IPS-20b (cell line): ENCODE measurements around the gene CDKN2D.
A peak's percentile ranks its signal among the peaks of the same experiment; 100 is the strongest.
"Not testable (repeated sequence)": the region's sequence is repeated elsewhere in the genome, so short reads cannot be mapped to it uniquely, and the experiment has no call there.

Experiments
- H3K27ac ChIP-seq: one replicate; pipeline ENCODE4 v1.5.1; 2013; ENCODE audit warnings: low read length
- H3K27me3 ChIP-seq: 2 replicates; pipeline ENCODE4 v1.6.1; 2013; ENCODE audit warnings: mild to moderate bottlenecking, low read length, inconsistent platforms; ENCODE audit not compliant: insufficient read depth
- H3K36me3 ChIP-seq: 2 replicates; pipeline ENCODE4 v1.6.1; 2013; ENCODE audit warnings: low read depth, mild to moderate bottlenecking, inconsistent platforms, low read length, moderate library complexity; ENCODE audit not compliant: insufficient read depth
- H3K4me1 ChIP-seq: 2 replicates; pipeline ENCODE4 v1.6.1; 2013; ENCODE audit warnings: mild to moderate bottlenecking, control low read depth, inconsistent platforms, low read length, moderate library complexity; ENCODE audit not compliant: insufficient read depth
- H3K4me3 ChIP-seq: 2 replicates; pipeline ENCODE4 v1.5.1; 2013; ENCODE audit warnings: mild to moderate bottlenecking, low read length, inconsistent platforms
- H3K9ac ChIP-seq: 2 replicates; pipeline ENCODE4 v1.6.1; 2013; ENCODE audit warnings: low read depth, mild to moderate bottlenecking, inconsistent platforms, low read length, moderate library complexity
- H3K9me3 ChIP-seq: 2 replicates; pipeline ENCODE4 v1.6.1; 2013; ENCODE audit warnings: mild to moderate bottlenecking, low read depth, low read length, inconsistent platforms; ENCODE audit not compliant: insufficient read depth

Gene CDKN2D

DNA sequence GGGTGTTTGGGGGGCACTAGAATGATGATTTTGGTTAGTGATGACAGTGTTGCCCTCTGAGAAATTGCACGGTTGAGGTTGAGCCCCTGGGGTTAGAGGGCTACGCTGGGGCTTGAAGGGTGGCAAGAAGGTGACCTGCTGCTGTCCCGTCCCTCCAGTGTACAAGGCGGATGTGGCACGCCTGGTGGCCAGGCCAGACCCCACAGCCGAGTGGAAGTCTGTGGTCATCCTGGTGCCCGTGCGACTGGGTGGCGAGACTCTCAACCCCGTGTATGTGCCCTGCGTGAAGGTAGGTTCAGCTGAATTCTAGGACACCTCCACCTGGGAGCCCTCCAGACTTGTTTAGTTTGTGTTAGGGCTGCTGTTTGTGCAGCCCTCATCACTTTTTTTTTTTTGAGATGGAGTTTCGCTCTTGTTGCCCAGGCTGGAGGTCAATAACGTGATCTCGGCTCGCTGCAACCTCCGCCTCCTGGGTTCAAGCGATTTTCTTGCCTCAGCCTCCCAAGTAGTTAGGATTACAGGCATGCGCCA, 20.0 kb downstream of the CDKN2D start:
- Histone ChIP-seq H3K4me3 (no peak overlapping the region), H3K27ac (no peak overlapping the region), H3K36me3 (peaks cover 53% of the 10 kb centered on the region), H3K4me1 (no peaks in the 10 kb centered on the region), H3K9me3 (no peaks in the 10 kb centered on the region), H3K27me3 (no peaks in the 10 kb centered on the region), H3K9ac (no peak overlapping the region)

DNA sequence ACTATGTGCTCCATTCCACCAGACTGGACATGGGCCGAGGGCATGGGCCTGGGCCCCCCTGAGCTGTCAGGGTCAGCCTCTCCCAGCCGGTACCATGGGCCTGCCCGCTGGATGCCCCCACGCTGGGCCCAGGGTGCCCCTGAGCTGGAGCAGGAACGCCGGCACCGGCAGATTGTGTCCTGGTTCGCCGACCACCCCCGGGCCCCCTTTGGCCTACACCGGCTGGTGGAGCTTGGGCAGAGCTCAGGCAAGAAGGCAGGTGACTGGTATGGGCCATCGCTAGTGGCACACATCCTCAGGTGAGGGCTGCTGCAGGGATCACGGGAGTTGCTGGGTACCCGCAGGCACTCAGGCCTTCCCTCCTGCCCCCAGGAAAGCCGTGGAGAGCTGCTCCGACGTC, 22.0 kb downstream of the CDKN2D start:
- no peaks in the 10 kb centered on the region for H3K4me1 ChIP-seq
- H3K36me3 ChIP-seq = peaks cover 33% of the 10 kb centered on the region
- H3K27ac ChIP-seq = no peak overlapping the region
- H3K9me3 ChIP-seq = no peaks in the 10 kb centered on the region
- no peak overlapping the region for H3K4me3 ChIP-seq
- H3K9ac ChIP-seq = no peak overlapping the region
- H3K27me3 ChIP-seq = no peaks in the 10 kb centered on the region

DNA sequence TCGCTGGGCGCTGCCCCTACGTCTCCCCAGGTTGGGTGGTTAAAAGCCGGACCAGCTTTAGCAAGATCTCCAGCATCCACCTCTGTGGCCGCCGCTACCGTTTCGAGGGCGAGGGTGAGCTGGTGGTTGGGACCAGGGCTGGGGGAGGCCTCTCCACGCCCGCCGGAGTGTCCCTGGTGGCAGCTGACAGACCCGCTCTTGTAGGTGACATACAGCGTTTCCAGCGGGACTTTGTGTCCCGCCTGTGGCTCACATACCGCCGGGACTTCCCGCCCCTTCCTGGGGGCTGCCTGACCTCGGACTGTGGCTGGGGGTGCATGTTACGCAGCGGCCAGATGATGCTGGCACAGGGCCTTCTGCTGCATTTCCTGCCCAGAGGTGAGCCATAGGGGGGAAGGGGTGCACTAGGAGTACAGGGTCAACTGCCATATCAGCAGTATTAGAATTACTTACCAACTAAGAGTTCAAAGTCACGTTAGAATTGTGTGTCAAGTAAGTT, 24.0 kb downstream of the CDKN2D start:
- Histone ChIP-seq H3K9me3 (no peaks in the 10 kb centered on the region), H3K9ac (no peak overlapping the region; the same call in 1 of the 2 replicates), H3K4me3 (peak overlapping the region; percentile 89), H3K27ac (no peak overlapping the region), H3K36me3 (peaks cover 19% of the 10 kb centered on the region; the same call in 1 of the 2 replicates), H3K4me1 (no peaks in the 10 kb centered on the region), H3K27me3 (no peaks in the 10 kb centered on the region)

GRCh38 chr19:10544242-10544752, 24.5 kb downstream of the CDKN2D start:
- H3K4me3 ChIP-seq = peak overlapping the region; percentile 89
- H3K27ac ChIP-seq = no peak overlapping the region
- no peaks in the 10 kb centered on the region for H3K27me3 ChIP-seq
- H3K9ac ChIP-seq = peak overlapping the region; percentile 82
- H3K4me1 ChIP-seq = no peaks in the 10 kb centered on the region
- H3K36me3 ChIP-seq = peaks cover 16% of the 10 kb centered on the region; the same call in 1 of the 2 replicates
- no peaks in the 10 kb centered on the region for H3K9me3 ChIP-seq

- H3K4me1 ChIP-seq = no peaks in the 10 kb centered on the region
- H3K27ac ChIP-seq = no peak within 1 kb of the TSS
- peak within 1 kb of the TSS; percentile 89 for H3K4me3 ChIP-seq
- H3K9me3 ChIP-seq = no peaks in the 10 kb centered on the region
- H3K9ac ChIP-seq = peak within 1 kb of the TSS; percentile 82
- H3K36me3 ChIP-seq = peaks cover 12% of the 10 kb centered on the region; the same call in 1 of the 2 replicates
- no peaks in the 10 kb centered on the region for H3K27me3 ChIP-seq
These were observed 25.1 kb downstream of the CDKN2D start, which contains the start of gene ATG4D for GRCh38 chr19:10543420-10544241. Gene ATG4D (plus strand): TSS chr19:10543904. CDS start chr19:10544091, 187 bp downstream.

DNA sequence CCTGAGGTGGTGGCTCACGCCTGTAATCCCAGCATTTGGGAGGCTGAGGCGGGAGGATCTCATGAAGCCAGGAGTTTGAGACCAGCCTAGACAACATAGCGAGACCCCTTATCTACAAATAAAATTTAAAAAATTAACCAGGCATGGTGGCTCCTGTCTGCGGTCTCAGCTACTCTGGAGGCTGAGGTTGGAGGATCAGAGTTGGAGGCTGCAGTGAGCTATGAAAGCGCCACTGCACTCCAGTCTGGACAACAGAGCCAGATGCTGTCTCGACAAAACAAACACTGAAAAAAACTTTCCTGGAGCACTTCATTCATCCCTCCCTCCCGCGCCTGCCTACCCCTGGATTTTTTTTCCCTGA, 25.7 kb downstream of the CDKN2D start:
- H3K27me3 ChIP-seq = no peaks in the 10 kb centered on the region
- H3K27ac ChIP-seq = no peak overlapping the region
- no peaks in the 10 kb centered on the region for H3K9me3 ChIP-seq
- H3K4me1 ChIP-seq = no peaks in the 10 kb centered on the region
- peak overlapping the region; percentile 89; the same call in 1 of the 2 replicates for H3K4me3 ChIP-seq
- H3K9ac ChIP-seq = no peak overlapping the region
- H3K36me3 ChIP-seq = peaks cover 7% of the 10 kb centered on the region; the same call in 1 of the 2 replicates

DNA sequence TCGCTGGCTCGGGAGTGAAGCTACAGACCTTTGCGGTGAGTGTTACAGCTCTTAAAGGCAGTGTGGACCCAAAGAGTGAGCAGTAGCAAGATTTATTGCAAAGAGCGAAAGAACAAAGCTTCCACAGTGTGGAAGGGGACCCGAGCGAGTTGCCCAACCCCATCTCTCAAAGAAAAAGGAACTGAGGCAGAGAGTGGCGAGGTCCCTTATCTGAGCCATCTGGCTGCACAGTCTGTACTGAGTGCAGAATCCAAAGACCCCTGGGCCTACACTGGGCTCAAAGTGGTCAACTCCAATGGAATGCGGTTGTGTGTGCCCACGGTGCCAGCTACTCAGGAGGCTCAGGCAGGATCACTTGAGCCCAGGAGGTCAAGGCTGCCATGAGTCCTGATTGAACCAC, 29.8 kb downstream of the CDKN2D start:
- H3K4me1 ChIP-seq, H3K36me3 ChIP-seq, H3K4me3 ChIP-seq, H3K9ac ChIP-seq, H3K27ac ChIP-seq, H3K27me3 ChIP-seq, H3K9me3 ChIP-seq: not testable (repeated sequence)

DNA sequence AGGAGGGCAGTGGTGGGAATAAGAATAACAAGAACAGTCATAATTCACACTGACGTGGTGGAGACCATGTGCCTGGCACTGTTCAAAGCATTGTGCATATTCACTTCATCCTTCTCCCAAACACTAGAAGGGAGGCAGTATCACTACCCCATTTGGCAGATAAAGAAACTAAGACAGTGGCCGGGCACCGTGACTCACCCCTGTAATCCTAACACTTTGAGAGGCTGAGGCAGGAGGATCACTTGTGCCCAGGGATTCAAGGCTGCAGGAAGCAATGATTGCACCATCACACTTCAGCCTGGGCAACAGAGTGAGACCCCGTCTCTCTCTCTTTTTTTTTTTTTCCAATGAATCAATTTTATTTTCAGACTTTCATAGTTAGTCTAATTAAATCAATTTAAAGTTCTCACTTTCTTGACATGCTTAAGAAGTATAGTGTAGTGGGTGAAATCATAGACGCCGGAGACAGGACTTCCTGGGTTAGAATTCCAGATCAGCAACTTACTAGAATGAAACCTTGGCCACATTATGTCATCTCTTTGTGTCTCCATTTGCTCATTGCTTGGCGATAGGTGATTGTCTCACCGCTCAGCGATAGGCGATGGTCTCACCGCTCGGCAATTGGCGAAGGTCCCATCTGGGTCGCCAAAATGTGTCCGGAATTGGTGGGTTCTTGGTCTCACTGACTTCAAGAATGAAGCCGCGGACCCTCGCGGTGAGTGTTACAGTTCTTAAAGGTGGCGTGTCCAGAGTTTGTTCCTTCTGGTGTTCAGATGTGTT, 30.4 kb downstream of the CDKN2D start:
- no peak overlapping the region for H3K9ac ChIP-seq
- H3K4me3 ChIP-seq = no peak overlapping the region
- H3K27ac ChIP-seq = no peak overlapping the region
- no peaks in the 10 kb centered on the region for H3K4me1 ChIP-seq
- H3K9me3 ChIP-seq = no peaks in the 10 kb centered on the region
- H3K27me3 ChIP-seq = no peaks in the 10 kb centered on the region
- no peaks in the 10 kb centered on the region for H3K36me3 ChIP-seq

GRCh38 chr19:10537668-10538067, 31.1 kb downstream of the CDKN2D start:
- no peaks in the 10 kb centered on the region for H3K4me1 ChIP-seq
- no peak overlapping the region for H3K4me3 ChIP-seq
- H3K9me3 ChIP-seq = no peaks in the 10 kb centered on the region
- H3K9ac ChIP-seq = no peak overlapping the region
- H3K36me3 ChIP-seq = no peaks in the 10 kb centered on the region
- H3K27ac ChIP-seq = no peak overlapping the region
- H3K27me3 ChIP-seq = no peaks in the 10 kb centered on the region

DNA sequence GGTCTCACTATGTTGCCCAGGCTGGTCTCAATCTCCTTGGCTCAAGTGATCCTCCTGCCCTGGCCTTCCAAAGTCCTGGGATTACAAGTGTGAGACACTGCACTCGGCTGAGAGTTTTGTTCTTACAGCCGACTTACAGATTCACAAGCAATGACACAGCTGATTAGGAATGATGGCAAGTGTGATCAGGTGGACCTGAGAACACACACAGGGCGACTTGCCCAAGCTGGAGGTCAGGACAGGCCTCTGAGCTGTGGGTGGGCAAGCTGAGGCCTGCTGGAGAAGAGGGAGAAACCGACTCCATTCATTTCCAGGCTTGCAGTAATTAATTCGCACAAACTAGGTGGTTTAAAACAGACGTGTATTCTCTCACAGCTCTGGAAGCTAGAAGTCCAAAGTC, 33.2 kb downstream of the CDKN2D start:
- Histone ChIP-seq H3K27ac (no peak overlapping the region), H3K4me1 (no peaks in the 10 kb centered on the region), H3K4me3 (no peak overlapping the region), H3K9ac (no peak overlapping the region), H3K9me3 (no peaks in the 10 kb centered on the region), H3K36me3 (no peaks in the 10 kb centered on the region), H3K27me3 (no peaks in the 10 kb centered on the region)

DNA sequence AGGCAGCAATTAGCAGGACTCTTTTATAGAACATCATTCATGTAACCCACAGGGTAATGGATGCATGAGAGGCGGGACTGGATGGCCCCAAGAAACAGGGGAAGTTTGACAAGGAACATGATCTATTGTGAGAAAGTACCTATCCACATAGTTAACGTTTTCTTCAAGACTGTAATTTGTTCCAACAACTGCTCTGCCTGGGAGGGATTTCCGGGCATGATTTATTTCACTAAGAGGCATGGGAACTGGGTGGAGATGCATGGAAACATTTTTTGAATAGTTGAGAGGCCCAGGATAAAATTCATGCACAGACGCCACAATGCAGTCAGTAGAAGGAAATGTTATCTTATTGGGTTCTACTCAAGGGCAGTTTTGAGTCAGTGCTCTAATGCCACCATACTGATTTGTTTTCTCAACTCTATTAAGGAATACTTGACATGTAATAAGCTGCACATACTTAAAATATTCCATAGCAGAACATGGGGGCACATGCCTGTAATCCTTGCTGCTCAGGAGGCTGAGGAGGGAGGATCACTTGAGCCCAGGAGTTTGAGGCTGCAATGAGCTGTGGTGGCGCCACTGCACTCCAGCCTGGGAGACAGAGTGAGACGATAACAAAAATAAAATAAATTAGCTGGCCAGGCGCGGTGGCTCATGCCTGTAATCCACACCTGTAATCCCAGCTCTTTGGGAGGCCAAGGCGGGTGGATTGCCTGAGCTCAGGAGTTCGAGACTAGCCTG, 35.0 kb downstream of the CDKN2D start:
- Histone ChIP-seq H3K4me1 (no peaks in the 10 kb centered on the region), H3K4me3 (no peak overlapping the region), H3K9me3 (no peaks in the 10 kb centered on the region), H3K36me3 (no peaks in the 10 kb centered on the region), H3K27me3 (no peaks in the 10 kb centered on the region), H3K27ac (no peak overlapping the region), H3K9ac (no peak overlapping the region)
